HEK293 (cell line): ENCODE data around the gene CREB5.

Experiments
- KLF8 ChIP-seq: fragments of 450-650 bp; formaldehyde crosslinking; IDR thresholded peaks from 2 replicates; pipeline ENCODE4 v1.5.1; 2016; ENCODE audit warnings: missing biosample characterization, missing genetic modification characterization
- OSR2 ChIP-seq: fragments of 450-650 bp; formaldehyde crosslinking; IDR thresholded peaks from 2 replicates; pipeline ENCODE4 v1.5.1; 2016; ENCODE audit warnings: missing biosample characterization, missing genetic modification characterization
- PRDM4 ChIP-seq: fragments of 450-650 bp; formaldehyde crosslinking; IDR thresholded peaks from 2 replicates; pipeline ENCODE4 v1.5.1; 2017; ENCODE audit warnings: missing biosample characterization, missing genetic modification characterization
- PRDM6 ChIP-seq: fragments of 450-650 bp; formaldehyde crosslinking; IDR thresholded peaks from 2 replicates; pipeline ENCODE4 v1.5.1; 2017; ENCODE audit warnings: missing biosample characterization, missing genetic modification characterization
- SCRT1 ChIP-seq: fragments of 450-650 bp; formaldehyde crosslinking; IDR thresholded peaks from 2 replicates; pipeline ENCODE4 v1.5.1; 2016; ENCODE audit warnings: missing biosample characterization, missing genetic modification characterization, borderline replicate concordance
- SCRT2 ChIP-seq: fragments of 450-650 bp; formaldehyde crosslinking; IDR thresholded peaks from 2 replicates; pipeline ENCODE4 v1.5.1; 2016; ENCODE audit warnings: missing biosample characterization, missing genetic modification characterization
- SP7 ChIP-seq: fragments of 450-650 bp; formaldehyde crosslinking; IDR thresholded peaks from 2 replicates; pipeline ENCODE4 v1.5.1; 2016; ENCODE audit warnings: missing biosample characterization, missing genetic modification characterization
- ZBTB49 ChIP-seq: fragments of 450-650 bp; formaldehyde crosslinking; IDR thresholded peaks from 2 replicates; pipeline ENCODE4 v1.5.1; 2016; ENCODE audit warnings: missing biosample characterization, missing genetic modification characterization, low read depth
- ZBTB6 ChIP-seq: fragments of 450-650 bp; formaldehyde crosslinking; IDR thresholded peaks from 2 replicates; pipeline ENCODE4 v1.5.1; 2017; ENCODE audit warnings: missing biosample characterization, missing genetic modification characterization
- ZNF10 ChIP-seq: fragments of 450-650 bp; formaldehyde crosslinking; IDR thresholded peaks from 2 replicates; pipeline ENCODE4 v1.5.1; 2017; ENCODE audit warnings: missing biosample characterization, missing genetic modification characterization
- ZNF175 ChIP-seq: fragments of 450-650 bp; formaldehyde crosslinking; IDR thresholded peaks from 2 replicates; pipeline ENCODE4 v1.5.1; 2016; ENCODE audit warnings: missing biosample characterization, missing genetic modification characterization
- ZNF223 ChIP-seq: fragments of 450-650 bp; formaldehyde crosslinking; IDR thresholded peaks from 2 replicates; pipeline ENCODE4 v1.5.1; 2016; ENCODE audit warnings: missing biosample characterization, missing genetic modification characterization
- ZNF292 ChIP-seq: fragments of 450-650 bp; formaldehyde crosslinking; IDR thresholded peaks from 2 replicates; pipeline ENCODE4 v1.5.1; 2016; ENCODE audit warnings: low read depth, missing biosample characterization, missing genetic modification characterization, borderline replicate concordance
- ZNF302 ChIP-seq: fragments of 450-650 bp; formaldehyde crosslinking; IDR thresholded peaks from 2 replicates; pipeline ENCODE4 v1.5.1; 2016; ENCODE audit warnings: missing biosample characterization, missing genetic modification characterization, low read depth
- ZNF341 ChIP-seq: fragments of 450-650 bp; formaldehyde crosslinking; IDR thresholded peaks from 2 replicates; pipeline ENCODE4; 2016; ENCODE audit warnings: low read depth, missing biosample characterization, missing genetic modification characterization
- ZNF501 ChIP-seq: fragments of 450-650 bp; formaldehyde crosslinking; IDR thresholded peaks from 2 replicates; pipeline ENCODE4 v1.5.1; 2016; ENCODE audit warnings: missing biosample characterization, missing genetic modification characterization
- ZNF621 ChIP-seq: fragments of 450-650 bp; formaldehyde crosslinking; IDR thresholded peaks from 2 replicates; pipeline ENCODE4 v1.5.1; 2017; ENCODE audit warnings: missing biosample characterization, missing genetic modification characterization
- ZNF629 ChIP-seq: fragments of 450-650 bp; formaldehyde crosslinking; IDR thresholded peaks from 2 replicates; pipeline ENCODE4 v1.5.1; 2017; ENCODE audit warnings: missing biosample characterization, missing genetic modification characterization
- ZNF639 ChIP-seq: fragments of 450-650 bp; formaldehyde crosslinking; IDR thresholded peaks from 2 replicates; pipeline ENCODE4 v1.5.1; 2016; ENCODE audit warnings: missing biosample characterization, missing genetic modification characterization
- ZNF645 ChIP-seq: fragments of 450-650 bp; formaldehyde crosslinking; IDR thresholded peaks from 2 replicates; pipeline ENCODE4; 2016; ENCODE audit warnings: missing biosample characterization, missing genetic modification characterization
- ZNF660 ChIP-seq: fragments of 450-650 bp; IDR thresholded peaks from 2 replicates; pipeline ENCODE4 v1.5.1; 2018; ENCODE audit warnings: missing biosample characterization, mild to moderate bottlenecking, missing genetic modification characterization
- ZNF664 ChIP-seq: fragments of 450-650 bp; formaldehyde crosslinking; IDR thresholded peaks from 2 replicates; pipeline ENCODE4 v1.5.1; 2016; ENCODE audit warnings: missing biosample characterization, missing genetic modification characterization
- ZNF704 ChIP-seq: fragments of 450-650 bp; formaldehyde crosslinking; IDR thresholded peaks from 2 replicates; pipeline ENCODE4 v1.5.1; 2016; ENCODE audit warnings: missing biosample characterization, missing genetic modification characterization
- ZNF747 ChIP-seq: fragments of 450-650 bp; formaldehyde crosslinking; IDR thresholded peaks from 2 replicates; pipeline ENCODE4 v1.5.1; 2016; ENCODE audit warnings: missing biosample characterization, missing genetic modification characterization
- ZNF830 ChIP-seq: fragments of 450-650 bp; IDR thresholded peaks from 2 replicates; pipeline ENCODE4 v1.5.0; 2018; ENCODE audit warnings: missing biosample characterization, missing genetic modification characterization, low read depth, mild to moderate bottlenecking, moderate library complexity
- ZSCAN23 ChIP-seq: fragments of 450-650 bp; formaldehyde crosslinking; IDR thresholded peaks from 2 replicates; pipeline ENCODE4 v1.5.1; 2016; ENCODE audit warnings: missing biosample characterization, missing genetic modification characterization
- ZSCAN5A ChIP-seq: fragments of 450-650 bp; formaldehyde crosslinking; IDR thresholded peaks from 2 replicates; pipeline ENCODE4 v1.5.1; 2016; ENCODE audit warnings: missing biosample characterization, missing genetic modification characterization

Gene CREB5

GRCh38 chr7:28855538-28856217 is 443.4 kb downstream of the CREB5 start (continued):
- no peak for TF ChIP-seq ZBTB49
- TF ChIP-seq ZNF747 (tag by site-specific recombination) = no peak
- no peak for TF ChIP-seq ZNF341 (tag by site-specific recombination)
- no peak for TF ChIP-seq ZNF621 (tag by site-specific recombination)
- no peak for TF ChIP-seq ZNF704 (tag by site-specific recombination)
- peak; percentile 38; the same call in 1 of the 2 replicates for TF ChIP-seq KLF8
- TF ChIP-seq ZNF645 (tag by site-specific recombination) = no peak
- TF ChIP-seq ZNF664 (tag by site-specific recombination) = no peak
- TF ChIP-seq PRDM4 (tag by site-specific recombination) = no peak
- peak; percentile 94 for TF ChIP-seq SP7 (tag by site-specific recombination)
- TF ChIP-seq ZBTB6 (tag by site-specific recombination) = no peak
- no peak for TF ChIP-seq ZNF175 (tag by site-specific recombination)
- peak; percentile 28; the same call in 1 of the 2 replicates for TF ChIP-seq PRDM6 (tag by site-specific recombination)
- TF ChIP-seq ZNF302 (tag by site-specific recombination) = no peak
- TF ChIP-seq ZNF501 (tag by site-specific recombination) = no peak
- peak; percentile 77 for TF ChIP-seq ZNF629 (tag by site-specific recombination)
- TF ChIP-seq SCRT1 (tag by site-specific recombination) = no peak
- no peak for TF ChIP-seq ZNF830 (tag by site-specific recombination)
- no peak for TF ChIP-seq ZNF639 (tag by site-specific recombination)
- no peak for TF ChIP-seq ZNF292 (tag by site-specific recombination)
- no peak for TF ChIP-seq ZNF223
- TF ChIP-seq OSR2 (tag by site-specific recombination) = peak; percentile 82
- TF ChIP-seq SCRT2 (tag by site-specific recombination) = peak; percentile 68
- TF ChIP-seq ZNF10 (tag by site-specific recombination) = peak; percentile 52; the same call in 1 of the 2 replicates
- TF ChIP-seq ZNF660 (tag by site-specific recombination) = peak; percentile 81
- TF ChIP-seq ZSCAN5A (tag by site-specific recombination) = no peak
- no peak for TF ChIP-seq ZSCAN23 (tag by site-specific recombination)
